HG02840 (cell line): ENCODE data around the gene MATK.

Experiments
- ATAC-seq: cut with Tn5 transposase; IDR thresholded peaks from one replicate; pipeline ENCODE4 v1.9.1; 2021; ENCODE audit warnings: mild to moderate bottlenecking, moderate library complexity, moderate number of reproducible peaks; ENCODE audit not compliant: unreplicated experiment, low FRiP score

The MATK gene

DNA sequence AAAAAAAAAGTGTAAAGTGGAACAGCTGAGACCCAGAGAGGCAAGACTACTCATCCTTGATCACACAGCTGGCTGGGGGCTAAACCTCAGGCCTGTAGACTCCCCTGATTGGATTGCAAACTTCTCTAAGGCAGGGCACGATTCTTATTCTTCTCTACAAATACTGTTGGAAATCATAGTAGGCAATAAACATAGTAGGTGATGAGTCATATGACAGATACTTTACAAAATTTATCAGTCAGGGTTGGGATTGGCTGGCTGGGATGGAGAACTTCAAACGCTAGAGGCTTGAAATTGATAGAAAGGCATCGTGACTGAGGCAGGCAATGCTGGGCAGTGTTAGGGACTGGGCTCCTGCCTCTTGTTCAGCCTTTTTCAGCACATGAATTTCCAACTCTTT lies 5.9 kb upstream of the MATK start:
- ATAC-seq = no peak

DNA sequence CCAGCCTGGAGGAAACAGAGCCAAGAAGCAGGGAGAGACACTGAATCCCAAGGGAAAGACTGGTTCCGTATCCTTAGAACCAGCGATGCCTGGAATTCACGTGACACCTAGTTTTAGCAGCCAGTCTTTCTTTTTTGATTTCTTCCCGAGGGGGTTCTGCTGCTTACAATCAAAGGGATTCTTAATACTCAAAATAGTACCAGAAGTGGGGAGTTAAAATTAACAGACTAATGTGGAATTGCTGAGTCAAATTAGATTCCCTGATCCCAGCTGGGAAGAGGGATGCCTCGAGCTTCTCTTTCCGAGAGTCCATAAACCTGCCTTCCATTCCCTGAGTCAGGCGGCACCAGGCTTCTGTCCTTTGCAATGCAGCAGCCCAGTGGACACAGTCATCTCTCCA lies 4.8 kb upstream of the MATK start:
- no peak for ATAC-seq

DNA sequence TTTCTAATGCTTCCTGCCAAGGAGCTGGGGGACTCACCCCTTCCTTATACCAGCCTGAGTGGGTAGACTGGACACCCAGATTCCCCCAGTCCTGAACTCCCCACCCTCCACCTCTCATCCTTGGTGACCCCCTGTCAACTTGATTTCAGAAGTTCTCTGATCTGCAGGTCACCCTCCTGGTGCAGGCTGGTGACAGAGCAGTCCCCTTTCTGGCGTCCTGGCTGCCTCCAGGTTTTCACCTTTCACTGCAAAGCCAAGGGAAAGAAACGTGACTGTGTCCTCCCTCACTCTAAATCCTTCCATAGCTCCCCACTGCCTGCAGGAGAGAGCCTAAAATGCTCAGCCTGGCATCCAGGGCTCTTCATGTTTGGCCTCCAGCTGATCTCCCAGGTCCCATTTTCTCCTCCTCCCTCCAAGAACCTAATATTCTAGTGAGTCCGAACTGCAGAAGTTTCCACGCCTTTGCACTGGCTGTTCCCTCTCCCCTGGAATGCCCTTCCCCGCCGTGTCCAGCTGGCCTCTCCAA lies 4.1 kb upstream of the MATK start:
- no peak for ATAC-seq

DNA sequence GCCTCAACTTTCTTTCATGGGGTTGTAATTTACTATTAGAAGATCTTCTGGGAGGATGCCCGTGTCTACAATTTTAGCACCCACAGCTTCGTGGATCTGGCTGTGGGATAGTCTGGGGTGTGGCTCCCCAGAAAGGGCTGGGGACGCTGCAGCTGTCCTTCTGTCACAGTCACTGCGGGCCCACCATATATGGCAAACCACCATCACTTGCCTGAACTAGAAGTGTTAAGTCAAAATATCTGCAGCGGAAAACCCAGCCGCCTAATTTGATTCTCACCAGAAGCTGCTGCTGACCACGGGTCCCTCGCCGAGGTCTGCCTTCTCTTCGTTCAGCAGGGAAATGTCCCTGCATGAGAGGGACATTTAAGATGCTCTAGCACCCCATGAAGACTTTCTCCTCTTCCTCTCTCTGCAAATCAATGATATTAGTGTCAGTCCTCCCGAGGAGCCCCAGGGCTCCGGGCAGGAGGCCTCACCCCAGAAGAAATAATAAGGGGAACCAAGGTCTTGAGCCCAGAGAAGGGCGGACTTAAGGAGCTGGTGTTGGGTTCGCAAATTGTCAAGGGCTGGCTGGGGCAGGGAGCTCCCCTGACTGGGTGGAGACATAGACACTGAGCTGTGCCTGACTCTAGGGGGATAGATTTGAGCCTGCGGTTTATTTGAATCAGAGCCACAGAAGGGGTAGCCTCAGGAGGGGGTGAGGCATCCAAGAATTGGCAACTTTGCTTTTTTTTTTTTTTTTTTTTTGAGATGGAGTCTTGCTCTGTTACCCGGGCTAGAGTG lies 3.0 kb upstream of the MATK start:
- no peak for ATAC-seq

DNA sequence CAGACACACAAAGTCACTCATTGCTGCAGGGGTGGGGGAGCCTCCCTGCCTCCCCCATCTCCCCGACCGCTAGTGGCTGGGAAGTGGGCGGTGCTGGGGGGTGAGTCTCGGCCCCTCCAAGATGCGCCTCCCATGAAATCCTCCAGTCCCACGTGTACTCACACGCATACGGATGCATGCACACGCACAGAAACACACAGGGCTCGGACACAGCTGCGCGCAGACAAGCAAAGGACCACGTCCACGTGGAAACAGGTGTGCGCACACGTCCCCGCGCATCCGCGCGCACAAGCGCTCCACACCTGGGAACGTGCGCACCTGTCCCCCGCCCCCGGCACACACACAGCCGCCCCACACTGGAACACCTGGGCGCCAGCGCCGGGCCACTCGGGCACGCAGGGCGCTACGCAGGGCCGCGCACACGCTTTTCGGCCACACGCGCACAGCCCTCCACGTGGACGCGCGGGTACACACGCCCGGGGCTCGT lies 687 bp downstream of the MATK start:
- ATAC-seq = no peak

DNA sequence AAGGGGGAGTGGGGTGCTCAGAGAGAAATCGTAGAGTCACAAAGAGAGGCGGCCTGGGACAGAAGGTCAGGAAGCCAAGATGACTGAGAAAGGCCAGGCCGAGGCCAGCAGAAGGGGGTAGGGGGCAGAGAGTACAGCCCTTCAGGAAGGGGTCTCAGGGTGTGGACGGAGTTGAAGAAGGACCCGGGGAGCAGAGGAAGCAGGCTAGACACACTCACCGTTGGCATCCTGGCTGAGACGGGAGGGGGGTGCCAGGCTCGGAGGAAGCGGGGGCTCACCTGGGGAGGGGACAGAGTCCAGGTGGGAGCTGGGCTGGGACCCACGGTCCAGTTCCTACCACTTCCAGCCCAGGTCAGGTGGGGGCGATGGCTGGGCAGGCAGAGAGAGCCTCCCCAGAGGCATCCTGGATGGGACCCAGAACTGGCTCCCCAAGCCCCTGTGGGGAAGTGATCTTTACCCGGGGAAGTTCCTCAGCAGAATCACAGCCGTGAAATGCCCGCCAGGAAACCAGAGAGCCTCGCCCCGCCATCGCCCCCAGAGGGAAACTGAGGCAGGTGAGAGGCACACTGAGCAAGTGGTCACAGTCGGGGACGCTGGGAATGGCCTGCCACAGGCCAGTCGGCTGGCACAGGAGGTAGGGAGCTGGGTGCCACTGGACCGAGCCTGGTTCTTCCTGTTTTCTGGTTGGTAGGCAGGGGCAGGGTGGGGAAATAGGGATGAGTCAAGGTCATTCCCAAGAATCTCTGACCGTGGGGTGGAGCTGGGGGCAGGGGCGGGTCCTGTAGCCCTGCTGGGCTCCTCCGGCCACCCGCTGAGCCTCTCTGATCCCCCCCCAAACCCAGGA lies 1.4 kb downstream of the MATK start:
- no peak for ATAC-seq

DNA sequence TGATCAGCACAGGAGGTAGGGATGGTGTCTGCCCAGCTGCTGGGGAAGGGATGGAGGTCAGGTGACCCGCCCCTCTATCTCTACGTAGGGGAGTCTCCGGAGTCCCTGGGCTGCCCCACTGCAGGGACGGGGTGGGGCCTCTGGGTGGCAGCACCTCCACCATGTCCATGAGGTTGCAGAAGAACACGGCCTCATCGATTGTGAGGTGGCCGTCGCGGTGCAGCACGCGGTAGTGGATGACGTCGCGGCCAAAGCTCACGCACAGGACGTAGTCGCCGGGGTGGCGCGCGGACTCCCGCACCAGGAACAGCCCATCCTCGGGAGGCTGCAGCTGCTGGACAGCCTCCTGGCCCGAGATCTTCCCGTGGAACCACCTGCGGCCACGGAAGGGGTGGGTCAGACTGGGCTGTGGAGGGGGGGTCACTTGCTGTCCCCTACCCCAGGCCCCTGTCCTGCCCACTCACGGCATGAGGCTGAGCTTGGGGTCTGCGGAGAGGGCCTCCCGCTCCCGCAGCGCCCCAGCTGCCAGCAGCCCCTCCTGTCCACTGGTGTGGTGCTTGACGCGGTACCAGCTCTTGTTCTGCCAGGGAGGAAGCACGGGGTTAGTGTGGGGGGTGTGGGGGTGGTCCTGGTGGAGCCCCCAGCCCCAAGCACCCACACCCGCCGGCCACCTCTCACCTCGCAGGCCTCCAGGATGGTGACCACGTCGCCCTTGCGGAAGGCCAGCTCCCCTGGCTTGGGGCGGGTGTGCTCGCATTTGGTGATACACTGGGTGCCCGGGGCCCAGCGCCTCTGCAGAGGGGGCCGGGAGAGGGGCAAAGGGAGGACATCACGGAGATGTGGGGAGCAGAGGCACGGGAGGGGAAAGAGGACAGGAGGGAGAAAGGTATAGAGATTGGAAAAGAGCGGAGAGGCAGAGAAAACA lies 2.3 kb downstream of the MATK start:
- ATAC-seq = no peak

DNA sequence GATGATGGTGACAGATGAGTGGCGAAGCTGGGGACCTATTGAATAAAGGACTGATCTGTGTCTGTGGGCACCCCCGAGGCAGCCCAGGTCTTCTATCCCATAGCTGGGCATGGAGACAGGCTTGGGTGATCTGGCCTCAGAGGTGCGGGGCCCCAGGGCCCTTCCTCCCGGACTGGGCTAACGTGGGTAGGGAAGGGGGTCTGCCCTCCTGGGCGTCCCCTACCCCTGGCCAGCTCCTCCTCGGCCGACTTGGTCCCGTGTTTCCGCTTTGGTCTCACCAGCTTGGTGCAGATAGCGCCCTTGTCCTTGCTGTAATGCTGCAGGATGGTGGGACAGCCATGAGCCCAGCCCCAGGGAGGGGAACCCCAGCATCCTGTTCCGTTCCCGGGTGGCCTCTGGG lies 3.3 kb downstream of the MATK start:
- no peak for ATAC-seq

DNA sequence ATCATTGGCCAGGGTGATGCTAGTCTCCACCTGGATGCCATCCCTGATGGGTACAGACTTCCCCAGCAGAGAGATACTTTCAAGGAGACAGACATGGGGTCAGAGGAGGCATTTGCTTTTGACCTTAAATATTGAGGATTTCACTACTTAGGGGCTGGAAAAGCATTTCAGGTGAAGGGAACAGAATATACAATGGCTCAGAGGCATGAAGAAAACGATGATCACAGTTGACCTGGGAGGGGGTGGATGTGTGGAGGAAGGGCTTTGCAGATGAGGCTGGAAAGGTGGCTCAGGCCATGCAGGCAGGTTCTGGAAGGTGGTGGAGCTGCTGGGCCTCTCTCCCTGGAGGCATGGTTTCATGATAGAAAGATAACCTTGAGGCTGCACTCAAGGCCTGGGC lies 3.9 kb downstream of the MATK start:
- ATAC-seq = no peak

DNA sequence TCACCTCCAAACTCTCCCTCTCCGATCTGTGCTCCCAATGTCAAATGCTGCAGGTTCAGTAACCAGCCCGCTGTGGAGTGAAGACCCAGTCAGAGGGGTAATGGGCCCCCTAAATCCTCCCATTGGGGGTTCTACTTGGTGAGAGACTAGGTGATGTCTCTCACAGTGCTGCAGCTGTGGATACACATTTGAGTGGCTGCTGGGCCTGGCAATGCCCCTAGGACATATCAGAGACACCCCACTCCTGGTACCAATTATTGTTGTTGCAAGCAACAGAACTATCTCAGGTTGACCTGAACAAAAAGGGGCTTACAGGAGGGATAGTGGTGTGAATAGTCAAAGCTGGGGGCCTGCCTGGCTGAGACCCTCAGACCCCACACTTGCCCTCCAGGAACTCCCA lies 4.6 kb downstream of the MATK start:
- no peak for ATAC-seq

DNA sequence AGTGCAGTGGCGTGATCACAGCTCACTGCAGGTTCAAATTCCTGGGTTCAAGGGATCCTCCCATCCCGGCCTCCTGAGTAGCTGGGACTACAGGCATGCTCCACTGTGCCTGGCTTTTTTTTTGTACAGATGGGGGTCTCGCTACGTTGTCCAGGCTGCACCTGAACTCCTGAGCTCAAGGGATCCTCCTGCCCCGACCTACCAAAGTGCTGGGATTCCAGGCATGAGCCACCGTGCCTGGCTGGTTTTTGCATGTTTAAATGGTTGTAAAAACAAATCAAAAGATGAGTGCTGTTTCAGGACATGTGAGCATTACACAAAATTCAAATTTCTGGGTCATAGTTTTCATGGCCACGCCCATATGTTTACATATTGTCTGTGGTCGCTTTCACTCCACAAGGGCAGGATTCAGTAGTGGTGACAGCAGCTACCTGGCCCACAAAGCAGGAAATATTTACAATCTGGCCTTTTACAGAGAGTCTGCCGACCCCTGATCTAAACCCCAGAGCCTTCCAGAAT lies 5.3 kb downstream of the MATK start:
- ATAC-seq = no peak

DNA sequence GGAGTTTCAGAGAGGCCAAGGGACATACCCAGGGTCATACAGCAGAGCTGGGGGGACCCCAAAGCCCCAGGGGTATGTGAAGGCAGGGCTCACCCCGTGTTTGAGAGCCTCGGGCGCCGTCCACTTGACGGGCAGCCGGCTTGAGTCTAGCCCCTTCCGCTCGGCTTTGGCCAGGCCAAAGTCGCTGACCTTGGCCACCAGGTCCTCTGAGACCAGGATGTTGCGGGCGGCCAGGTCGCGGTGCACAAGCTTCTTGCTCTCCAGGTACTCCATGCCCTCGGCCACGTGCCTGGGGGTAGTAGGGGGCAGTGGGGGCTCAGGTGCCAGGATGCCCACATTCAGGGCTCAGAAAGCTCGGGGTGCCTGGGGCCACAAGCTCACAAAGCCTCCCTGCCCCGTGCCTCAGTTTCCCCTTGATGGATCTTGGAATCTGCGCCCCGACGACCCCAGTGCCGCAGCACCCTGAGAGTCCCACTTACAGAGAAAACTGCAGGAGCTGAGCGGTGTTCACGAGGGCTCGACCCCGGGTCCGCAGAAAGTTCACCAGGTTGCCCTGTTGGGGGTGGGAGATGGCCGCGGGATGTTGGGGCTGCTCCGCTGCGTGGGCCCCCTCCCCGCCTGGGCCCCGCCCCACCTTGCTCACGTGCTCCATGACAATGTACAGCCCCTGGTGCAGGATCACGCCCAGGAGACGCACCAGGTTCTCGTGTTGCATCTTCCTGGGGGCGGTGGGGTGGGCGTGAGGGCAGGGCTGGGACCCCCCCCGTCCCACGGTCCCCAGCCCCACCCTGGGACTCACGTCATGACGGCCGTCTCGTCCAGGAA lies 7.1 kb downstream of the MATK start:
- no peak for ATAC-seq

DNA sequence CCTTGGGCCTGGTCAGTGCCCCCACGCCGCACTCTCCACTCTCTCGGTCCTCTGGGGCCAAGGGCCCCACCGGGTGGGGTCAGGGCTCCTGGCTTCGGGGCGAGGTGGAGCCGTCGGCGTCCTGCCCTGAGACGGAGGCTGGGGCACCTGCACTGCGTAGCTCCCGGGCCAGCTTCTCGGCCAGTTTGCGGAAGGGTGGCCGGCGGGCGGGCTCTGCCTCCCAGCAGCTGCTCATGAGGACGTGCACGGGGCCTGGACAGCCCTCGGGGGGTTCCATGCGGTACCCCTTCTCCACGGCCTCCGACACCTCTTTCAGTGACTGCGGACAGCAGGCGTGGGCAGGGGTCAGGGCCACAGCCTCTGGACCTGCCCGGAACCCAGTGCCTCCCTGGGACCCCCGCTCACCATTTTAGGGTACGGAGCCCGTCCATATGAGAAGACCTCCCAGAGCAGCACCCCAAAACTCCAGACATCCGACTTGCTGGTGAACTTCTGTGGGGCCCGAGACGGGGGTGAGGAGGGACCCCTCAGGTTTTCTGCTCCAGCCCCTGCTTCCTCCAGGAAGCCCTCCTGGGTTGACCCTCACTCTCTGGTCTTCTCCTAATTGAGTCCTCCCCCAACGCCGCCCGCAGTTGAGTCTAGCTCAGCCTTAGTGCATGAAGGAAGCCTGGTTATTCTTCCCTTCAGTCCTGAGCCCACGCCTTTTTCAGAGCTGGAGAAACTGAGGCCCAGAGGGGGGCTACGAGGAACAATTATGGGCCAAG lies 7.9 kb downstream of the MATK start:
- no peak for ATAC-seq

DNA sequence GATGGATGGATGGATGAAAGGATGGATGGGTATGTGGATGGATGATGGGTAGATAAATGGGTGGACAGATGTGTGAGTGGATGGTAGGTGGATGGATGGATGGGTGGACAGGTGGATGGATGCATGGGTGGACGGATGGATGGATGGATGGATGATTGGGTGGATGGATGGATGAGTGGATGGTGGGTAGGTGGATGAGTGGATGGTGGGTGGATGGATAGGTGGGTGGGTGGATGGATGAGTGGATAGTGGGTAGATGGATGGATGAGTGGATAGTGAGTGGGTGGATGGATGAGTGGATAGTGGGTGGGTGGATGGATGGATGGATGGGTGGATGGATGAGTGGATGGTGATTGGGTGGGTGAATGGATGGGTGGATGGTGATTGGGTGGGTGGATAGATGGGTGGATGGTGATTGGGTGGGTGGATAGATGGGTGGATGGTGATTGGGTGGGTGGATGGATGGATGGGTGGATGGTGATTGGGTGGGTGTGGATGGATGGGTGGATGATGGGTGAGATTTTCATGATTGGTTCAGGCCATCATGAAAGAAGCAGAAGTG lies 9.6 kb downstream of the MATK start:
- no peak for ATAC-seq

DNA sequence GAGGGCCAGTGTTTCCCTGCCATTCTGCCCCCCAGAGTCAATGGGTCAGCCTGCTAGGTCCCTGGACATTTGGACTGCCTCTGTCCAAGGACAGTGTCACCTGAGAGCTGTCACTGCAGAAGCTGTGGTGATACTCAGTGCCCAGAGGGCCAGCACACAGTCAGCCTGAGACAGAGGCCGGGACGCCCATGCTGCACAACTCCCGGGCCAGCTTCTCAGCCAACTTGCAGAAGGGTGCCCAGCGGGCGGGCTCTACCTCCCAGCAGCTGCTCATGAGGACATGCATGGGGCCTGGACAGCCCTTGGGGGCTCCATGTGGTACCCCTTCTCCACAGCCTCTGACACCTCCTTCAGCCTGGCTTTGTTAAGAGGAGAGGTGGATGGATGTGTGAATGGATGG lies 10.3 kb downstream of the MATK start:
- ATAC-seq = no peak

DNA sequence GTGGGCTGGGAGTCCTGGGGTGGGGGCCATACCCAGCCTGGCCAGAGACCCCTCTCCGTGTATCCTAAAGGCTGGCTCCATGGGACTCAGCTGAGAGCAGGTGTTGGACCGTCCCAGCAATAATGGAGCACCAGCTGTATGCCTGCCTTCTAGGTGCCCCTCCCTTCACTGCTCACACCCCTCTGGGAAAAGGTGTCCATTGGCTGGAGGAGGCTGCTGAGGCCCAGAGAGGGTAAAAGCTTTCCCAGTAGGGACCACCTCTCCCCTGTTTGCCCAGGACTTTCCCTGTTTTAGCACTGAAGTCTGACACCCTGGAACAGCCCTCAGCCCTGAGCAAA lies 10.8 kb downstream of the MATK start:
- no peak for ATAC-seq

DNA sequence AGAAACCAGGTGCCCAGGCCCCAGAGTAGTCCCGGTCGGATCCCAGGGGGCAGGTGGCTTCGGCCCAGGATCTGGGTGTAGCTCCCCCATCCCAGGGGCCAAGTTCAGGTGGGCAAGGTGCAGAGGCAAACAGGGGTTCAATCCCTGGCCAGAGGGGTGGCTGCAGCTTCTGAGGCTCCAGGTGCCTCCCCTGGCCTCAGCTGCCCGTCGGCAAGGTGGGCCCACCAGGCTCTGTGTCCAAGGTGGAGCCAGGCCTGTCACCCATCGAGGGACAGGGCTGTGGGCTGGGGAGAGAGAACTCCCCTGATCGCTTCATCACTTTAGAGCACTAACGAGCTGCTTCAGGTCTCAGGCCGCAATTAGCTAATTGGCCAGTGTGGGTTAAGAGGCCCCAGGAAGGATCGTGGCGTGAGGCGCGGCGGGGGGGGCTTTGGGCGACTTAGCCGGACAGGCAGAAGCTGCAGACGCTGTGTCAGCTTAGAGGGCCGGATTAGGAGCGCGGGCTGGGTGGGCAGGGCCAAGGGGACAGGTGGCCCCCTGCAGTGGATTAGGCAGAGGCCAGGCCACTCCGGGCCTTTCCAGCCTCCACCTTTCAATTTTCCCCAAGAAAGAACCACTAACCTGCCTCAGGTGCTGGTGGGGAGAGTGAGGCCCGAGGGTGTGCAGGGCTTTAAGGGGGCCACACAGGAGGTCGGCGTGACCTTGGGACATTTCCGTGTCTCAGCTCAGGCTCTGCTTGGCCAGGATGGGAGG lies 11.4 kb downstream of the MATK start:
- ATAC-seq = no peak
